ENCODE data around the gene CFH.

CFH gene

GRCh38 chr1:196651637-196652215 lies at the start of gene CFH:
Gene CFH (plus strand): TSS chr1:196652043. CDS start chr1:196652118, 75 bp downstream.
- Histone ChIP-seq H3K9me3 (ENCODE audit: insufficient read depth, low read length, severe bottlenecking) (no peaks in the 10 kb centered on the region), H3K4me2 (ENCODE audit: insufficient read depth, low read length) (peak within 1 kb of the TSS; percentile 69), H3K9ac (ENCODE audit: low read depth, low read length) (peak within 1 kb of the TSS; percentile 52), H4K20me1 (ENCODE audit: insufficient read depth, low read length) (no peaks in the 10 kb centered on the region), H3K27me3 (ENCODE audit: insufficient read depth, low read length, poor library complexity) (no peaks in the 10 kb centered on the region), H3K79me2 (ENCODE audit: insufficient read depth, low read length) (peaks cover 49% of the 10 kb centered on the region), H3K4me1 (ENCODE audit: insufficient read depth, low read length) (peaks cover 54% of the 10 kb centered on the region), H2AFZ (ENCODE audit: low read depth, low read length) (peak within 1 kb of the TSS; percentile 70), H3K36me3 (ENCODE audit: insufficient read depth, low read length) (no peaks in the 10 kb centered on the region), H3K4me3 (ENCODE audit: low read depth in 1 of 2, low read length in 2 of 2) (peak within 1 kb of the TSS; percentile 49 to 60; a peak in 3 of 4 replicates), H3K27ac (ENCODE audit: low read length) (peak within 1 kb of the TSS; percentile 82)
- TF ChIP-seq EZH2 (IDR thresholded peaks at IDR 0.05; ENCODE audit: borderline replicate concordance, low read depth, low read length, severe bottlenecking) = no peak
- no peak for TF ChIP-seq CTCF (IDR thresholded peaks at IDR 0.05; ENCODE audit: borderline replicate concordance, extremely low read depth, low read length, poor library complexity, severe bottlenecking)
- peak; percentile 81 for ATAC-seq (ENCODE audit: insufficient read depth, low read depth)
- peak; percentile 60 for DNase-seq

GRCh38 chr1:196603651-196604050 lies 48.2 kb upstream of the CFH start:
- no peak for ATAC-seq (ENCODE audit: insufficient read depth, low read depth)

GRCh38 chr1:196607981-196608380 lies 43.9 kb upstream of the CFH start:
- H3K79me2 ChIP-seq (ENCODE audit: insufficient read depth, low read length) = no peaks in the 10 kb centered on the region
- H3K4me1 ChIP-seq (ENCODE audit: insufficient read depth, low read length) = no peaks in the 10 kb centered on the region
- TF ChIP-seq EZH2 (IDR thresholded peaks at IDR 0.05; ENCODE audit: borderline replicate concordance, low read depth, low read length, severe bottlenecking) (no peak), CTCF (IDR thresholded peaks at IDR 0.05; ENCODE audit: borderline replicate concordance, extremely low read depth, low read length, poor library complexity, severe bottlenecking) (no peak)
- H4K20me1 ChIP-seq (ENCODE audit: insufficient read depth, low read length) = no peaks in the 10 kb centered on the region
- no peaks in the 10 kb centered on the region for H3K36me3 ChIP-seq (ENCODE audit: insufficient read depth, low read length)
- H2AFZ ChIP-seq (ENCODE audit: low read depth, low read length) = no peak overlapping the region; the same call in 1 of the 2 replicates
- no peak overlapping the region for H3K27ac ChIP-seq (ENCODE audit: low read length)
- H3K9ac ChIP-seq (ENCODE audit: low read depth, low read length) = no peak overlapping the region
- H3K27me3 ChIP-seq (ENCODE audit: insufficient read depth, low read length, poor library complexity) = no peaks in the 10 kb centered on the region
- DNase-seq (no peak), ATAC-seq (ENCODE audit: insufficient read depth, low read depth) (no peak)
- no peaks in the 10 kb centered on the region for H3K9me3 ChIP-seq (ENCODE audit: insufficient read depth, low read length, severe bottlenecking)
- H3K4me2 ChIP-seq (ENCODE audit: insufficient read depth, low read length) = no peak overlapping the region
- no peak overlapping the region for H3K4me3 ChIP-seq (ENCODE audit: low read depth in 1 of 2, low read length in 2 of 2)

More at GRCh38 chr1:196603651-196604050, 48.2 kb upstream of the CFH start:
- Histone ChIP-seq H2AFZ (ENCODE audit: low read depth, low read length) (no peak overlapping the region), H4K20me1 (ENCODE audit: insufficient read depth, low read length) (no peaks in the 10 kb centered on the region), H3K27ac (ENCODE audit: low read length) (no peak overlapping the region), H3K9me3 (ENCODE audit: insufficient read depth, low read length, severe bottlenecking) (no peaks in the 10 kb centered on the region), H3K79me2 (ENCODE audit: insufficient read depth, low read length) (no peaks in the 10 kb centered on the region), H3K27me3 (ENCODE audit: insufficient read depth, low read length, poor library complexity) (no peaks in the 10 kb centered on the region), H3K4me1 (ENCODE audit: insufficient read depth, low read length) (no peaks in the 10 kb centered on the region), H3K4me3 (ENCODE audit: low read depth in 1 of 2, low read length in 2 of 2) (no peak overlapping the region), H3K4me2 (ENCODE audit: insufficient read depth, low read length) (no peak overlapping the region), H3K36me3 (ENCODE audit: insufficient read depth, low read length) (no peaks in the 10 kb centered on the region), H3K9ac (ENCODE audit: low read depth, low read length) (no peak overlapping the region)
- no peak for DNase-seq
- TF ChIP-seq EZH2 (IDR thresholded peaks at IDR 0.05; ENCODE audit: borderline replicate concordance, low read depth, low read length, severe bottlenecking) = no peak
- no peak for TF ChIP-seq CTCF (IDR thresholded peaks at IDR 0.05; ENCODE audit: borderline replicate concordance, extremely low read depth, low read length, poor library complexity, severe bottlenecking)
